Mesendoderm (in vitro differentiated cells): ENCODE data around the gene IL22RA2.

ENCODE experiments used
- DNase-seq: peaks from one replicate; pipeline ENCODE4 v3.0.0; 2013
- H2AK5ac ChIP-seq: 2 replicates; pipeline ENCODE4 v1.6.1; 2013; ENCODE audit warnings: low read length, inconsistent platforms
- H2BK120ac ChIP-seq: 2 replicates; pipeline ENCODE4 v1.6.1; 2013; ENCODE audit warnings: low read depth, mild to moderate bottlenecking, low read length, moderate library complexity, mixed read lengths
- H2BK15ac ChIP-seq: replicated peaks from 2 replicates; pipeline ENCODE4 v1.6.1; 2013; ENCODE audit warnings: low read depth, mild to moderate bottlenecking, moderate library complexity
- H2BK5ac ChIP-seq: 2 replicates; pipeline ENCODE4 v1.6.1; 2013; ENCODE audit warnings: low read length, inconsistent platforms
- H3K18ac ChIP-seq: 2 replicates; pipeline ENCODE4 v1.6.1; 2013; ENCODE audit warnings: mild to moderate bottlenecking, low read length, mixed read lengths
- H3K23ac ChIP-seq: one replicate; pipeline ENCODE4 v1.6.1; 2013; ENCODE audit warnings: low read length
- H3K27ac ChIP-seq: 2 replicates; pipeline ENCODE4 v1.5.1; 2013; ENCODE audit warnings: low read depth, mild to moderate bottlenecking, inconsistent platforms, low read length, moderate library complexity
- H3K27me3 ChIP-seq: 2 replicates; pipeline ENCODE4 v1.6.1; 2013; ENCODE audit warnings: low read length, control low read depth, mild to moderate bottlenecking, inconsistent platforms; ENCODE audit not compliant: insufficient read depth, poor library complexity
- H3K36me3 ChIP-seq: 2 replicates; pipeline ENCODE4 v1.6.1; 2013; ENCODE audit warnings: low read length, inconsistent platforms; ENCODE audit not compliant: control insufficient read depth, insufficient read depth
- H3K4ac ChIP-seq: one replicate; pipeline ENCODE4 v1.6.1; 2013; ENCODE audit warnings: low read depth, mild to moderate bottlenecking, low read length, moderate library complexity
- H3K4me1 ChIP-seq: 2 replicates; pipeline ENCODE4 v1.6.1; 2013; ENCODE audit warnings: low read depth, low read length, inconsistent platforms; ENCODE audit not compliant: control insufficient read depth
- H3K4me2 ChIP-seq: 2 replicates; pipeline ENCODE4 v1.6.1; 2013; ENCODE audit warnings: low read length
- H3K4me3 ChIP-seq: 2 replicates; pipeline ENCODE4 v1.5.1; 2013; ENCODE audit warnings: mild to moderate bottlenecking, low read length
- H3K56ac ChIP-seq: one replicate; pipeline ENCODE4 v1.6.1; 2013; ENCODE audit warnings: low read length
- H3K79me1 ChIP-seq: 2 replicates; pipeline ENCODE4 v1.6.1; 2013; ENCODE audit warnings: low read length, inconsistent platforms
- H3K79me2 ChIP-seq: 2 replicates; pipeline ENCODE4 v1.6.1; 2013; ENCODE audit warnings: mild to moderate bottlenecking, low read length; ENCODE audit not compliant: control insufficient read depth, insufficient read depth
- H3K9ac ChIP-seq: 2 replicates; pipeline ENCODE4 v1.6.1; 2013; ENCODE audit warnings: low read length, inconsistent platforms
- H4K5ac ChIP-seq: one replicate; pipeline ENCODE4 v1.6.1; 2013; ENCODE audit warnings: low read length
- H4K8ac ChIP-seq: one replicate; pipeline ENCODE4 v1.6.1; 2013; ENCODE audit warnings: low read depth, mild to moderate bottlenecking, control low read depth, low read length, moderate library complexity
- WGBS: extraction: QIAGEN DNeasy Blood & Tissue Kit; methylation state at CpG from one replicate; pipeline ENCODE4 v1.1.7; 2013; ENCODE audit warnings: low lambda C conversion rate, missing lambda C conversion rate; ENCODE audit not compliant: insufficient coverage; ENCODE audit errors: extremely low coverage; 5-methylcytosine and 5-hydroxymethylcytosine counted together

The IL22RA2 gene

GRCh38 chr6:137102050-137102848, 71.2 kb downstream of the IL22RA2 start:
- Histone ChIP-seq H3K4me2 (no peak overlapping the region), H2BK15ac (no peak overlapping the region), H2AK5ac (no peak overlapping the region), H3K4ac (no peak overlapping the region), H3K9ac (no peak overlapping the region), H3K79me2 (no peaks in the 10 kb centered on the region), H3K27me3 (no peaks in the 10 kb centered on the region), H3K18ac (no peak overlapping the region), H4K5ac (no peak overlapping the region), H3K4me3 (no peak overlapping the region), H3K23ac (no peak overlapping the region), H2BK5ac (no peak overlapping the region), H3K79me1 (no peaks in the 10 kb centered on the region), H4K8ac (no peak overlapping the region), H3K36me3 (no peaks in the 10 kb centered on the region), H2BK120ac (no peak overlapping the region), H3K56ac (no peak overlapping the region), H3K4me1 (no peaks in the 10 kb centered on the region), H3K27ac (no peak overlapping the region)
- WGBS, result no CpG with 5 or more reads among the region's 3 CpGs
- DNase-seq, result no peak

- Histone ChIP-seq H3K79me2 (no peaks in the 10 kb centered on the region), H3K18ac (no peak overlapping the region), H3K4me2 (no peak overlapping the region), H4K8ac (no peak overlapping the region), H2AK5ac (no peak overlapping the region), H3K27me3 (no peaks in the 10 kb centered on the region), H2BK5ac (no peak overlapping the region), H3K79me1 (no peaks in the 10 kb centered on the region), H3K4me3 (no peak overlapping the region), H3K56ac (no peak overlapping the region), H3K9ac (no peak overlapping the region), H3K36me3 (no peaks in the 10 kb centered on the region), H3K27ac (no peak overlapping the region), H3K23ac (no peak overlapping the region), H4K5ac (no peak overlapping the region), H2BK120ac (no peak overlapping the region), H3K4ac (no peak overlapping the region), H3K4me1 (no peaks in the 10 kb centered on the region), H2BK15ac (no peak overlapping the region)
- no CpG with 5 or more reads among the region's 8 CpGs for WGBS
- DNase-seq, result peak; percentile 40
These were observed 73.6 kb downstream of the IL22RA2 start for GRCh38 chr6:137099689-137100403.

- WGBS, result no CpG with 5 or more reads among the region's 3 CpGs
- H3K79me1 ChIP-seq, result no peaks in the 10 kb centered on the region
- no peak overlapping the region for H3K56ac ChIP-seq
- H3K23ac ChIP-seq, result no peak overlapping the region
- no peak overlapping the region for H2BK5ac ChIP-seq
- DNase-seq, result no peak
- H3K27me3 ChIP-seq, result no peaks in the 10 kb centered on the region
- no peaks in the 10 kb centered on the region for H3K79me2 ChIP-seq
- H3K18ac ChIP-seq, result no peak overlapping the region
- H3K4ac ChIP-seq, result no peak overlapping the region
- no peaks in the 10 kb centered on the region for H3K36me3 ChIP-seq
- H4K5ac ChIP-seq, result no peak overlapping the region
- H3K4me1 ChIP-seq, result no peaks in the 10 kb centered on the region
- H2BK15ac ChIP-seq, result no peak overlapping the region
- no peak overlapping the region for H2BK120ac ChIP-seq
- no peak overlapping the region for H3K9ac ChIP-seq
- H3K4me2 ChIP-seq, result no peak overlapping the region
- H4K8ac ChIP-seq, result no peak overlapping the region
- no peak overlapping the region for H3K4me3 ChIP-seq
- no peak overlapping the region for H3K27ac ChIP-seq
- no peak overlapping the region for H2AK5ac ChIP-seq
These were observed 75.9 kb downstream of the IL22RA2 start for GRCh38 chr6:137097526-137097925.

- no peak overlapping the region for H3K9ac ChIP-seq
- no peaks in the 10 kb centered on the region for H3K36me3 ChIP-seq
- no peak overlapping the region for H2BK120ac ChIP-seq
- no peak overlapping the region for H3K4ac ChIP-seq
- H3K27me3 ChIP-seq, result no peaks in the 10 kb centered on the region
- no peaks in the 10 kb centered on the region for H3K4me1 ChIP-seq
- H4K8ac ChIP-seq, result no peak overlapping the region
- no peak for DNase-seq
- H3K23ac ChIP-seq, result no peak overlapping the region
- no peak overlapping the region for H2AK5ac ChIP-seq
- H2BK15ac ChIP-seq, result no peak overlapping the region
- no peak overlapping the region for H3K56ac ChIP-seq
- H3K4me2 ChIP-seq, result no peak overlapping the region
- H3K79me2 ChIP-seq, result no peaks in the 10 kb centered on the region
- H4K5ac ChIP-seq, result no peak overlapping the region
- H3K4me3 ChIP-seq, result no peak overlapping the region
- H2BK5ac ChIP-seq, result no peak overlapping the region
- H3K79me1 ChIP-seq, result no peaks in the 10 kb centered on the region
- no peak overlapping the region for H3K27ac ChIP-seq
- no peak overlapping the region for H3K18ac ChIP-seq
These were observed 76.4 kb downstream of the IL22RA2 start for GRCh38 chr6:137097057-137097456.

- H3K27ac ChIP-seq, result no peak overlapping the region
- no peaks in the 10 kb centered on the region for H3K4me1 ChIP-seq
- no peak overlapping the region for H4K8ac ChIP-seq
- no peak overlapping the region for H2BK120ac ChIP-seq
- H3K4me3 ChIP-seq, result no peak overlapping the region
- H3K4ac ChIP-seq, result no peak overlapping the region
- H2AK5ac ChIP-seq, result no peak overlapping the region
- H3K27me3 ChIP-seq, result no peaks in the 10 kb centered on the region
- no peak overlapping the region for H3K9ac ChIP-seq
- no peaks in the 10 kb centered on the region for H3K79me1 ChIP-seq
- H3K4me2 ChIP-seq, result no peak overlapping the region
- no peak overlapping the region for H3K18ac ChIP-seq
- no peak overlapping the region for H4K5ac ChIP-seq
- H2BK15ac ChIP-seq, result no peak overlapping the region
- H2BK5ac ChIP-seq, result no peak overlapping the region
- DNase-seq, result no peak
- H3K23ac ChIP-seq, result no peak overlapping the region
- H3K79me2 ChIP-seq, result no peaks in the 10 kb centered on the region
- no peak overlapping the region for H3K56ac ChIP-seq
- H3K36me3 ChIP-seq, result no peaks in the 10 kb centered on the region
These were observed 77.7 kb downstream of the IL22RA2 start for GRCh38 chr6:137095651-137096238.
